GM21515 (cell line): ENCODE results near the gene WFS1.

Experiments
- ATAC-seq: cut with Tn5 transposase; IDR thresholded peaks from one replicate; pipeline ENCODE4 v1.9.1; 2021; ENCODE audit not compliant: unreplicated experiment

The WFS1 gene

GRCh38 chr4:6258026-6258360 is 11.7 kb upstream of the WFS1 start:
- no peak for ATAC-seq

- no peak for ATAC-seq
Measured at GRCh38 chr4:6258741-6259140, 10.9 kb upstream of the WFS1 start.

- no peak for ATAC-seq
Measured at GRCh38 chr4:6259886-6260285, 9.8 kb upstream of the WFS1 start.

GRCh38 chr4:6262176-6262575 is 7.5 kb upstream of the WFS1 start:
- no peak for ATAC-seq

- ATAC-seq = no peak
Measured at GRCh38 chr4:6262847-6263487, 6.7 kb upstream of the WFS1 start.

- no peak for ATAC-seq
Measured at GRCh38 chr4:6263526-6264224, 6.0 kb upstream of the WFS1 start.

- no peak for ATAC-seq
Measured at GRCh38 chr4:6264225-6264540, 5.5 kb upstream of the WFS1 start.

- ATAC-seq = no peak
Measured at GRCh38 chr4:6265546-6265945, 4.1 kb upstream of the WFS1 start.

- ATAC-seq = no peak
Measured at GRCh38 chr4:6267573-6267972, 2.1 kb upstream of the WFS1 start.

- ATAC-seq = peak; percentile 12
Measured at GRCh38 chr4:6268650-6269615, 717 bp upstream of the WFS1 start.

- no peak for ATAC-seq
Measured at GRCh38 chr4:6270636-6271121, 1.0 kb downstream of the WFS1 start.

- ATAC-seq = no peak
Measured at GRCh38 chr4:6271206-6271605, 1.6 kb downstream of the WFS1 start.

- no peak for ATAC-seq
Measured at GRCh38 chr4:6271701-6272465, 2.2 kb downstream of the WFS1 start.

GRCh38 chr4:6272863-6273660 is 3.4 kb downstream of the WFS1 start:
- ATAC-seq = no peak

GRCh38 chr4:6273661-6273990 is 4.0 kb downstream of the WFS1 start:
- no peak for ATAC-seq

GRCh38 chr4:6275351-6275750 is 5.7 kb downstream of the WFS1 start:
- no peak for ATAC-seq

- no peak for ATAC-seq
Measured at GRCh38 chr4:6275898-6276806, 6.5 kb downstream of the WFS1 start.

GRCh38 chr4:6277139-6277802 is 7.6 kb downstream of the WFS1 start:
- no peak for ATAC-seq
